HG03558 (cell line): ENCODE results near the gene RGSL1.

Source experiments
- ATAC-seq: cut with Tn5 transposase; IDR thresholded peaks from one replicate; pipeline ENCODE4 v1.9.1; 2021; ENCODE audit warnings: moderate number of reproducible peaks; ENCODE audit not compliant: unreplicated experiment; ENCODE audit errors: extremely low read depth

The RGSL1 gene

GRCh38 chr1:182450087-182450486 is at the start of gene RGSL1:
RGSL1 (plus strand) TSS chr1:182450146; CDS start chr1:182450166, 20 bp downstream.
- no peak for ATAC-seq

- ATAC-seq: no peak
These were observed 49.4 kb upstream of the RGSL1 start, which contains the start of gene TEDDM1 for GRCh38 chr1:182400567-182400966. TEDDM1 (minus strand) TSS chr1:182400667; CDS start chr1:182400485, 182 bp downstream.

- no peak for ATAC-seq
These were observed 45.2 kb upstream of the RGSL1 start for GRCh38 chr1:182404781-182405180.

- ATAC-seq: no peak
These were observed 44.4 kb upstream of the RGSL1 start for GRCh38 chr1:182405578-182405977.

GRCh38 chr1:182406012-182406411 is 43.9 kb upstream of the RGSL1 start:
- no peak for ATAC-seq

- no peak for ATAC-seq
These were observed 42.2 kb upstream of the RGSL1 start for GRCh38 chr1:182407724-182408123.

- no peak for ATAC-seq
These were observed 41.4 kb upstream of the RGSL1 start for GRCh38 chr1:182408435-182409075.

- no peak for ATAC-seq
These were observed 39.8 kb upstream of the RGSL1 start for GRCh38 chr1:182410138-182410537.

- no peak for ATAC-seq
These were observed 39.2 kb upstream of the RGSL1 start for GRCh38 chr1:182410620-182411273.

- ATAC-seq: no peak
These were observed 36.5 kb upstream of the RGSL1 start for GRCh38 chr1:182413486-182413885.

GRCh38 chr1:182413969-182414368 is 36.0 kb upstream of the RGSL1 start:
- no peak for ATAC-seq

GRCh38 chr1:182415789-182416188 is 34.2 kb upstream of the RGSL1 start:
- ATAC-seq: no peak

- peak; percentile 57 for ATAC-seq
These were observed 23.2 kb upstream of the RGSL1 start for GRCh38 chr1:182426442-182427430.

GRCh38 chr1:182428043-182428442 is 21.9 kb upstream of the RGSL1 start:
- ATAC-seq: no peak

- no peak for ATAC-seq
These were observed 19.5 kb upstream of the RGSL1 start for GRCh38 chr1:182430263-182431068.

GRCh38 chr1:182431278-182431677 is 18.7 kb upstream of the RGSL1 start:
- ATAC-seq: no peak

- ATAC-seq: no peak
These were observed 16.4 kb upstream of the RGSL1 start for GRCh38 chr1:182433580-182433979.

GRCh38 chr1:182438326-182438725 is 11.6 kb upstream of the RGSL1 start:
- ATAC-seq: no peak

GRCh38 chr1:182441719-182442118 is 8.2 kb upstream of the RGSL1 start:
- ATAC-seq: no peak

- no peak for ATAC-seq
These were observed 7.6 kb upstream of the RGSL1 start for GRCh38 chr1:182442333-182442732.
